AG10803 (cell line): ENCODE data around the gene ATP6V0A1.
A peak's percentile ranks its signal among the peaks of the same experiment; 100 is the strongest.

Source experiments
- DNase-seq: peaks from one replicate; pipeline ENCODE4 v3.0.0; 2010; ENCODE audit warnings: low read depth
- H3K4me3 ChIP-seq: 2 replicates; pipeline ENCODE4 v1.5.1; 2011; ENCODE audit warnings: mild to moderate bottlenecking, low read length, control low read depth
- TF ChIP-seq, protein P1 (sequence below): conservative IDR thresholded peaks from 2 replicates; pipeline ENCODE4 v1.5.1; 2011; ENCODE audit warnings: mild to moderate bottlenecking, low read length, control low read depth, inconsistent platforms

Gene ATP6V0A1

DNA sequence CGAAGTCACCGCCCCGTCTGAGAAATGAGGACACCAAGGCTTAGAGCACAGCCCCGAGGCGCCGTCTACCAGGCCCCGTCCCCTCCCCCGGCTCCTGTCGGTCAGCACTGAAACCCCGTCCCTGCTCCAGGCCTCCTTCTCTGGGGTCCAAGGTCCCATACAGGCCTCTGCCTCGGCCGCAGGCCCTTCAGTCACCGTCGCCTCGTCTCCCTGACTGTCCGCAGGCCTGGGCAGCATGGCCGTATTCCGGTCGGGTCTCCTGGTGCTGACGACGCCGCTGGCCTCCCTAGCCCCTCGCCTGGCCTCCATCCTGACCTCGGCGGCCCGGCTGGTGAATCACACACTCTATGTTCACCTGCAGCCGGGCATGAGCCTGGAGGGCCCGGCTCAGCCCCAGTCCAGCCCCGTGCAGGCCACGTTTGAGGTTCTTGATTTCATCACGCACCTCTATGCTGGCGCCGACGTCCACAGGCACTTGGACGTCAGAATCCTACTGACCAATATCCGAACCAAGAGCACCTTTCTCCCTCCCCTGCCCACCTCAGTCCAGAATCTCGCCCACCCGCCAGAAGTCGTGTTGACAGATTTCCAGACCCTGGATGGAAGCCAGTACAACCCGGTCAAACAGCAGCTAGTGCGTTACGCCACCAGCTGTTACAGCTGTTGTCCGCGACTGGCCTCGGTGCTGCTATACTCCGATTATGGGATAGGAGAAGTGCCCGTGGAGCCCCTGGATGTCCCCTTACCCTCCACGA is 103.9 kb downstream of the ATP6V0A1 start:
- H3K4me3 ChIP-seq = peak overlapping the region; percentile 95
- TF ChIP-seq, protein P1, sequence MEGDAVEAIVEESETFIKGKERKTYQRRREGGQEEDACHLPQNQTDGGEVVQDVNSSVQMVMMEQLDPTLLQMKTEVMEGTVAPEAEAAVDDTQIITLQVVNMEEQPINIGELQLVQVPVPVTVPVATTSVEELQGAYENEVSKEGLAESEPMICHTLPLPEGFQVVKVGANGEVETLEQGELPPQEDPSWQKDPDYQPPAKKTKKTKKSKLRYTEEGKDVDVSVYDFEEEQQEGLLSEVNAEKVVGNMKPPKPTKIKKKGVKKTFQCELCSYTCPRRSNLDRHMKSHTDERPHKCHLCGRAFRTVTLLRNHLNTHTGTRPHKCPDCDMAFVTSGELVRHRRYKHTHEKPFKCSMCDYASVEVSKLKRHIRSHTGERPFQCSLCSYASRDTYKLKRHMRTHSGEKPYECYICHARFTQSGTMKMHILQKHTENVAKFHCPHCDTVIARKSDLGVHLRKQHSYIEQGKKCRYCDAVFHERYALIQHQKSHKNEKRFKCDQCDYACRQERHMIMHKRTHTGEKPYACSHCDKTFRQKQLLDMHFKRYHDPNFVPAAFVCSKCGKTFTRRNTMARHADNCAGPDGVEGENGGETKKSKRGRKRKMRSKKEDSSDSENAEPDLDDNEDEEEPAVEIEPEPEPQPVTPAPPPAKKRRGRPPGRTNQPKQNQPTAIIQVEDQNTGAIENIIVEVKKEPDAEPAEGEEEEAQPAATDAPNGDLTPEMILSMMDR = no peak
- DNase-seq = peak; percentile 25

DNA sequence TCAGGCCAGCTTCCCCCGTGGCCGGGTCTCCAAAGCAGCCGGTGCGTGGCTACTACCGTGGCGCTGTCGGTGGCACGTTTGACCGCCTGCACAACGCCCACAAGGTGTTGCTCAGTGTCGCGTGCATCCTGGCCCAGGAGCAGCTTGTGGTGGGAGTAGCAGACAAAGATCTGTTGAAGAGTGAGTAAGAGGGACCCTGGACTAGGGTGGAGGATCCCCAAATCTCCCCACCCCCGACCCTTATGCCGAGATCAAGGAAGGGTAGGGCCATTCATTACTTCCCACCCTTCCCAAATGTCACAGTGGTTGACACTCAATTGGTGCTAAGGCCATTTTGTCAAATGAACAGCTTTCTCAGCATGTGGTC is 104.4 kb downstream of the ATP6V0A1 start:
- no peak for DNase-seq
- TF ChIP-seq, protein P1 = no peak
- peak overlapping the region; percentile 95 for H3K4me3 ChIP-seq

DNA sequence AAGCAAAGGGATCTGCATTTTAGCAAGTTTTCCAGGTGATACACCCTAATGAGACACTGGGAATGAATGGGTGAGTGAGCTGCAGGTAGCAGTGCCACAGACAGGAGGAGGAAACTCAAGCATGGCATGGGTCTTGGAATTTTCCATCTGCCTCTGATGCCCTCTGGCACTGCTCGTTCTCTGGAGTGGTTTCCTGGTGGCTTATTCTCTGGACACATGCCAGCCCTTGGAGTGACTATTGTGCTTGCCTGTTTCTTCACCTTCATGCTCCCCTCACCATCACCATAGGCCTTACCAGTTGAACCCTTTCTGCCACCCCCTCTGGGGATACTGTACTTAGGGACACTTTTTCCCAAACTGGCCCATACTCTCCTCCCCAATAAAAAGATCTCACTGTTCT is 104.9 kb downstream of the ATP6V0A1 start:
- TF ChIP-seq, protein P1 = no peak
- DNase-seq = no peak
- peak overlapping the region; percentile 95 for H3K4me3 ChIP-seq

DNA sequence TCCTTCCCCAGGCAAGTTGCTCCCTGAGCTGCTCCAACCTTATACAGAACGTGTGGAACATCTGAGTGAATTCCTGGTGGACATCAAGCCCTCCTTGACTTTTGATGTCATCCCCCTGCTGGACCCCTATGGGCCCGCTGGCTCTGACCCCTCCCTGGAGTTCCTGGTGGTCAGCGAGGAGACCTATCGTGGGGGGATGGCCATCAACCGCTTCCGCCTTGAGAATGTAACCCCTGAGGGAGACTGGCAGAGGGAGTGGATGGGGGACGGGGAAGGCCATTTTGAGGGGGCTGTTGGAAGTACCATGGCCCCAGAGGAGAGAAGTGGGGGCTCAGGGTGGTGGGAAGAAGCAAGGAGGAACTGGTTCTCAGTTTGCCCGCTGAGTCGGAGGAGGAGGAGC is 105.3 kb downstream of the ATP6V0A1 start:
- peak overlapping the region; percentile 3; the same call in 1 of the 2 replicates for H3K4me3 ChIP-seq
- DNase-seq = no peak
- TF ChIP-seq, protein P1 = no peak

DNA sequence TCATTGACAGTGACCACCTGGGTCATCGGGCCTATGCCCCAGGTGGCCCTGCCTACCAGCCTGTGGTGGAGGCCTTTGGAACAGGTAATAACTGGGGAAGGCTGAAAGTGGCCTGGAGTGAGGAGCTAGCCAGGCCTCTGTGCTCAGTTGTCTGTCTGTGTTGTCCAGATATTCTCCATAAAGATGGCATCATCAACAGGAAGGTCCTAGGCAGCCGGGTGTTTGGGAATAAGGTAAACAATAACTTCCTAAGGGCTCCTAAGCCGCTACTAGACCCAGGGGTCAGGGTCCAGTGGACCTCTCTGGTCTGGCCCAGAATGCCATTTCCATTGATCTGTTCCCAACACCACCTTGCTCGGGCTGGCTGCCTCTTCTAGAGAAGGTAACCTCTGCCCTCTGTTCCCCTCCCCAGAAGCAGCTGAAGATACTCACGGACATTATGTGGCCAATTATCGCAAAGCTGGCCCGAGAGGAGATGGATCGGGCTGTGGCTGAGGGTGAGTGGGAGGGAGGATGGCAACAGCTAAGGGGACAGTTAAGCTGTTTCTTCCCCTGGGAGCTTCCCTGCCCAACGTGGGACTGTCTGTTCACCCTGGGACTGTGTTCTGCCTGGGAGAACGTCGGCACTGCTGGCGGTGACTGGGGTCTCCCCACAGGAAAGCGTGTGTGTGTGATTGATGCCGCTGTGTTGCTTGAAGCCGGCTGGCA is 106.3 kb downstream of the ATP6V0A1 start:
- TF ChIP-seq, protein P1 = no peak
- H3K4me3 ChIP-seq = no peak overlapping the region
- DNase-seq = no peak

DNA sequence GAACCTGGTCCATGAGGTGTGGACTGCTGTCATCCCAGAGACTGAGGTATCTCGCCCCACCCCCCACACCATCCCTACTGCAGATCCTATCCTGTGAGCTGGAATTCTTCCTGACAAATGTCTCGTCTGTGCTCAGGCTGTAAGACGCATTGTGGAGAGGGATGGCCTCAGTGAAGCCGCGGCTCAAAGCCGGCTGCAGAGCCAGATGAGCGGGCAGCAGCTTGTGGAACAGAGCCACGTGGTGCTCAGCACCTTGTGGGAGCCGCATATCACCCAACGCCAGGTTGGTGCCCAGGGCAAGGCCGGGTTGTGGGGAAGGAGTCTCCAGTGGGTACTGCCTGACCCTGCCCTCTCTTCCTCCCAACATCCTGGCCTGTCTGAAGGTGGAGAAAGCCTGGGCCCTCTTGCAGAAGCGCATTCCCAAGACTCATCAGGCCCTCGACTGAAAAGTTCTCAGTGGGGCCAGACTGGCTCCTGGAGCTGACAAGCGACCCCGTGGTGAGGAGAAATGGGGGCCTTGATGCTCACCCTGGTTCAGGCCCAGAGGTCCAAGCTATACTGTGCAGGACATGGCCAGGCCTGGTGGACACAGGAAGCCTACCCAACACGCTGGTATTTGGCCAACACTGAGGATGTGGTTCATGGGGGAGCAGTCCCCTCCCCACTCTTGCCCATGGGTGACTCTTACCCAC is 107.0 kb downstream of the ATP6V0A1 start:
- no peak for DNase-seq
- H3K4me3 ChIP-seq = no peak overlapping the region
- TF ChIP-seq, protein P1 = no peak
